Endothelial cell of hepatic sinusoid (primary cell): ENCODE measurements around the gene NFATC1.

ENCODE experiments used
- in situ Hi-C: cut with HindIII; loops from 2 replicates; pipeline ENCODE4 v1.10.0; 2017; ENCODE audit warnings: low sequenced_read_pairs

Gene NFATC1

DNA sequence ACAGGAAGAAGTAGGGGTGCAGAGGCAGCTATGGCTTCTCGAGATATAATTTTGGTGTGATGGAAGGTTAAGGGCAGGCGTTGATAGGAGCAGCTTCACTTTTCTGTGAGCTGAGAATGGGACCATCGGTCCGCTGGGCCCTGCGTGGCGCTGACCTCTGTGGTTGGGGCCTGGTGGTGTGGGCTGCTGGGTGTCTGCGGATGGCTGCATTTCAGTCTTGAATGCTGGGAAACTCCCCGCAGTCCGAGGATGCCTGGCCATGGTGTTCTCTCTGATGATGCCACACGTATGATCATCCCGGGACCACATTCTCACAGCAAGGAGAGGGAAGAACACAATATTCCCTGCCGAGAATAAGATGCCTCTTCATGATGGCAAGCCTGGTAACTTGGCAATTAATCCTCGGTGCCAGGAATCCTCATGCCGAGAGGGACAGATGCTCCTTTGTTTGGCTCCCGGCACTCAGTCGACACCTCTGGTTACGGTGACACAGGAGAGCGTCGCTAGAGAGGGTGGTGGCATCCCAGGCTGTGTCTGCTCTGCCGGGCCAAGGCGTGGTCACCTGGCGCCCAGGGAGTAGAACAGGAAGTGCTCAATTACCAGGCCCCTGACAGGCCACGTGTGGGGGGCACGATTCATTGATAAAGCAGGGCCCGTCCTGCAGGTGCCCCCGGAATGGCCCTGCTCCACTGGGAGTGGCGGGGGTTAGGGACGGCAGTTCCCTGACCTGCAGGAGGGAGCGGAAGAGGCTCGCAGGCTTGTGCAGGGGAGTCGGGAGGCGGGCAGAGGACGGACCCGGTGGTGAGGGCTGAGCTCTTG, 164.5 kb downstream of the NFATC1 start:
- in situ Hi-C loops = no loop called here

DNA sequence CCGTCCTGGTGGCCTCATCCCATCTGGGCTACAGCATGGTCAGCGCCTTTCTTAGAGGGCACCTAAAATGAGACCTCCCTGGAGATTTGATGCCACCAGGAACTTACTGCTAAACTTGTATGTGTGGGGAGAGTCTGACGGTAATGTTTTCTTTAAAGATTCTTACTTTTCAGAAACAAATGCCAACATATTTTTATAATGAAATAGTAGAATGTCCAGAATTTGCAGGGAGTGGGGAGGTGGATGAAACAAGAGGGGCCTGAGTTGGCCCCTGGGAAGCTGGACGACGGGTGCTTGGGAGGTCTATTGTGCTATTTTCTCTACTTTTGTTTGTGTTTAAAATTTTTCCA, 165.1 kb downstream of the NFATC1 start:
- in situ Hi-C loops = no loop called here

DNA sequence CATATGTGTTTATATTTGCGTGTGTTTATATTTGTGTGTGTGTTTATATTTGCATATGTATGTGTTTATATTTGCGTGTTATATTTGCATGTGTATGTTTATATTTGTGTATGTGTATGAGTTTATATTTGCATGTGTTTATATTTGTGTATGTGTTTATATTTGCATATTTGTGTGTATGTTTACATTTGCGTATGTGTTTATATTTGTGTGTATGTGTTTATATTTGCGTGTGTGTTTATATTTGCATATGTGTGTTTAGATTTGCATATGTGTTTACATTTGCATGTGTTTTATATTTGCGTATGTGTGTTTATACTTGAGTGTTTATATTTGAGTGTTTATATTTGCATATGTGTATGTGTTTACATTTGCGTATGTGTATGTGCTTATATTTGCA, 168.2 kb downstream of the NFATC1 start:
- in situ Hi-C loops = no loop called here

GRCh38 chr18:79564441-79564840, 168.7 kb downstream of the NFATC1 start:
- in situ Hi-C loops = no loop called here

GRCh38 chr18:79566771-79567431, 171.2 kb downstream of the NFATC1 start:
- in situ Hi-C loops = loop anchor here (5.0 kb wide), 1 partner anchor 165 kb away; no protein-coding TSS in a partner anchor

DNA sequence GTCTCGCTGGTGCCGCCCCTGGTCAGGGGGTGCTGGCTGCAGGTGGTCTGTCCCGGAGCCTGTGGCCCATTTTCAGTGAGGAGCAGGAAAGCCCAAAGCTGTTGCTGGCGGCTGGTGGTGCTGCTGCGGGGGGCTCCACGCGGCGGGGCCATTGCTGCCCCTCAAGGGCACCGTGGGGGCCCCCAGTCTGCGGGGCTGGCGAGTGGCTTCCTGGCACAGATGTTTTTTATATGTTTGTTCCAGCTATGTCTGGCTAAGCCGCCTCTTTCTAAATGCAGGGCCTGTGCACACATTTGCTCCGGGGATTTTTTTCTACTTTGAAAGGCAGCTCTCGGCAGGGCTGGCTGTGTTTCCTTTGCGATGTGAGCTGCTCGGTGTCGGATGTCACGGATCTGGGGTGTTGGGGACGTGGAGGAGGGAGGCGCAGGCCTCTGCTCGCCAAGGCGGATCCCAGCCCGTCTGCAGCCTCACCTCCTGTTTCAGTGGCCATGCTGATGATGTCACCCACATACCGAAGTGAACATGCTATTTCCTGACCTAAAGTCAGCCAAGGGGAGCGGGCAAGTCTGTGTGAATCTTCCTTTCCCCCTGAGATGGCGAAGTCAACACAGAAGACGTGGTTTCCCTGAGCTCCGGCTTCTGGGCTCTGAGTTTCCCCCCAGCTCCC, 171.9 kb downstream of the NFATC1 start:
- in situ Hi-C loops = loop anchor here (5.0 kb wide), 1 partner anchor 165 kb away; no protein-coding TSS in a partner anchor

DNA sequence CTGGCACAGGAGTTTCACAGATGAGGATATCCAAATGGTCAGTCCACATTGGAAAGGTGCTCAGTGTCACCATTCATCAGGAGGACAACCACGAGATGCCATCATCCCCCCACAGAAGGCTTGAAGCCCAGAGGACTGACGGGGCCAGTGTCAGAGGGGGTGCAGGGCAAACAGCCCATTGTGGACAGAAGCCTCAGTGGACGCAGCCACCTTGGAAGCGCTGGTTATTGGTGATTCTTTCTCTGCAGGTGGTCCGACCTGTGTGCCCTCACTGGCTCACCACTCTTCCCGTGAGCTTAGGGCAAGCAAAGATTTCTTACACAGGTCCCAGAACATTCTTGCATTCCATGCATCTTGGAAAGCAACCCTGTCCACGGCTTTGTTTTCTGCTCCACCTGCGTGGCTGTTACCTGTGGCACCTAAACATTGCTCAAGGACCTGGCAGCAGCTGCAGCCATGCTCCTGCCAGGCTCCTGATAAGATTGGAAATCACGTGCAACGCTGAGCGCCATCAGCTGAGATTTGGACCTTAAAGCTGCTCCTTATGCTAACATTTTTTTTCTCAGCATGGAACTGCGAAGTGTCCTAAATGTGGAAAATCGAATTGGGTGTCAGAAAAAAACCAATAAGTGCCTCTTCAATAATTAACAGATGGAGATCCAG, 172.9 kb downstream of the NFATC1 start:
- in situ Hi-C loops = loop anchor here (5.0 kb wide), 1 partner anchor 166 kb away; no protein-coding TSS in a partner anchor

DNA sequence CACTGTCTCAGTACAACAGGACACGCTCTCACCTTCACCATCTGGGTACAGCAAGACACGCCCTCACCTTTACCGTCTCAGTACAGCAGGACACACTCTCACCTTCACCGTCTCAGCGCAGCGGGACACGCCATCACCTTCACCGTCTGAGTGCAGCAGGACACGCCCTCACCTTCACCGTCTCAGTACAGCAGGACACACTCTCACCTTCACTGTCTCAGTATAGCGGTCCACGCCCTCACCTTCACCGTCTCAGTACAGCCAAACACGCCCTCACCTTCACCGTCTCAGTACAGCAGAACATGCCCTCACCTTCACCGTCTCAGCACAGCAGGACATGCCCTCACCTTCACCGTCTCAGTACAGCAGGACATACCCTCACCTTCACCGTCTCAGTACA, 174.0 kb downstream of the NFATC1 start:
- in situ Hi-C loops = loop anchor here (5.0 kb wide), 1 partner anchor 167 kb away; no protein-coding TSS in a partner anchor

- in situ Hi-C loops = no loop called here
These were observed 174.8 kb downstream of the NFATC1 start for GRCh38 chr18:79570266-79571201.

- in situ Hi-C loops = no loop called here
These were observed 175.7 kb downstream of the NFATC1 start for GRCh38 chr18:79571211-79572092.

DNA sequence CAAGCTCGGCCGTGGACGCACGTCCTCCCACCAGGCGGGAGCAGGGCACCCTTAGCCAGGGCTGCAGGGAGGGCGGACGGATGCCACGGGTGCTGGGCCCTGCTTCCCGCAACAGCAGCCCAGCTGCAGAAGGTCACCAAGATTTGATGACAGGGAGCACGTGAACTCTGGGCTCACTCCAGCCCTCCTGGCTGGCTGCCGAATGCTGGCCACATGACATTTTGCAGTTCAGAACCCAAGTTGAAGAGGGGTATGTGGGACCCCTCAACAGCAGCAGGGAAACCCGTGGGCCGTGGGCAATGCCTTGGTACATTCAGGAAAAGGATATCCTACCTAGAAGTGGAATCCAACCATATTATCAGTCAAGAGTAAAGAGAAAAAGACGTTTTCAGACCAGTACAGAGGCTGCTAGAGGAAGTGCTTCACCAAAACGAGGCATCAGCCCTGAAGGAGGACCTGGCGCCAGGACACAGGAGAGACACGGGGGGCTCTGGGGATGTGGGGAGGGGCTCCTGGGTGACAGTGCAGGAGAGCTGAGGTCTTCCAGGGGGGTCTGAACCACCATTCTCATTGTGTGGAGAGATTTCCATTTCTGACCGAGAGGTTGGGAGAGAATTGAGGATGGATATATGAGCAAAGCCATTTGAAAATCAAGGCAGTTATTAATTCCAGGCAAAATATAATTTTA, 176.5 kb downstream of the NFATC1 start:
- in situ Hi-C loops = no loop called here

DNA sequence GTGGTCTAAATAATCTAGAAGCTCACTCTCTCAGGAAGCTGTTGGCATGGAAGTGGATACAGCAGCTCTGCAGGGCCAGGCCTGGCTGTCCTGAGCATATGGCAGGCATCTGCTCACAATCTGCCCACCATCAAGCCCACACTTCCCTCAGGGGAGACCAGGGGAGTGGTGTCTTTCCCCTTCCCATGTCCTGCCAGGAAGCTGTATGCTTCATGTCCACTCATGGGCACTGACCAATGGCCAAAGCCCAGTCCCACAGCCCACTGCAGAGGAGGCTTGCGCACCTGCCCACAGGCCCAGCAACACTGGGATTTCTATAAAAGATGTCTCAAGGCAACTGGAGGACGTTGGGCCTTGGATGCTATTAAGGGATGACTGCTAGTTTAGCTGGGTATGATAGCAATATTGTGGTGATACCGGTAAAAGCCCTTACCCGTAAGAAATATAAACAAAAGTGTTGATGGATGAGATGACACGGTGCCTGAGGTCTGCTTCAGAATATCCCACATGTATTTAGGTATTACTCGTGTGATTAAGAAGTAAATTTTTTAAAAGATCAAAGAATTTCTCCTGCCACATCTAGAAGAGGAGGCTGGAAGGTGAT, 177.2 kb downstream of the NFATC1 start:
- in situ Hi-C loops = no loop called here

- in situ Hi-C loops = no loop called here
These were observed 178.3 kb downstream of the NFATC1 start for GRCh38 chr18:79573921-79574491.

DNA sequence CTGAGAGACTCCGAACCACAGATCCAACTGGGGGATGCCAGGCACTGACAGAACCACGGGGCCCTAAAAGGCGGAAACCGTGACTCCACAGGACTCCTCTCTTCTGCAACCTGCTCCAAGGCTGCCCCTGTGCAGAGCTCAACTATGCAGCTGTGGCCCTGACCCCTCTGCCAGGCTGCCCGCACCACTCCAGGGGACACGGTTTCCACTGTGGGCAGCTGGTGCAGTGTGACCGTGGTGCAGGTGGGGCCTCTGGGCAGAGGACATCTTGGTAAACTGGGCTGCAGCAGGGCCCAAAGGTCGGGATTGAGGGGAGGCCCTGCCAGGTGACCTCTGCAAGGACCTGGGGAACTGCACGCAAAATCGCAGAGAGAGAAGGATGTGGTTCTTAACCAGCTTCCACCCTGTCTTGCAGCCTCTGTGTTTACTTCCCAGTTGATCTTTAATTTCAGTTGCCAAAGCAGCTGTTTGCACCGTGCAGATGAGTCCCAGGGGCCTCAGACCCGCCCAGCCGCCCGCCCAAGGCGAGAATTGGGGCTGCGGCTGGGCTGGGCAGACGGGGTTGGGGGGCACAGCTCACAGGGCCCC, 179.3 kb downstream of the NFATC1 start:
- in situ Hi-C loops = no loop called here

DNA sequence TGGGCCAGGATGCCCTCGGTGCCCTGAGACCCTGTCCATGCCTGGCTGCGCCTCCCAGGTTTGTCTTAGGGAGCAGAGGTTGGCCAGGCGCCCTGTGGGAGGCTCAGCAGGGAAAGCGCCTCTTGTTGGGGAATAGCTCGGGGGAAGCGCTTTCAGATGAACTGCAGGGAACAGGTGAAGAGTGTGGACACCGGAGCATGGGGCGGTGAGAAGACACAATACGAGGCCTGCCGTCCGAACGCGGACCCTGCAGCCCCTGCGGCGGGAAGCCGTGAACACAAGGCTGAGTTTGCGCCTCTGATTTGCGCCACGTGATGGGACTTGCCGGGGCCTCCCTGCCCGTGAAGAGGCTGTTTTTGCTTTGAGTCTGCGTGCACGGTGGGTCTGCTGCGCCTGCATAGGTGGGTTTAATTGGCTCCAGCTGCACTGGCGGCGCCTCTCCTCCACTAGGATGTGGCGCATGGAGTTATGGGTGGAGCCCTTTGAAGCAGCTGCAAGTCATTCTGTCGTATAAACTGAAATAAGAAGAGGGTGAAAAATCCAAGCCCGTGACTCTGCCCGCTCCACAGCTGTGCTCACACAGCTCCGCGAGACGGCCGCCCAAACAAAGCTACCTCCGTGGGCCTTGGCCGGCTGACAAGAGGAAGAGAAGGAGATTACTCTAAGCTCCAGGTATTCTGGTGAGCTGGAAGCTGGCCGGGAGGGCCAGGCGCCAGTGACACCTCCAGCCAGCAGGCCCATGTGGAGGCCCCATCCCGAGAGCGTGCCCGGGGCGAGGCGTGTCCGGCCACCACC, 180.4 kb downstream of the NFATC1 start:
- in situ Hi-C loops = no loop called here

GRCh38 chr18:79576686-79577351, 181.1 kb downstream of the NFATC1 start:
- in situ Hi-C loops = no loop called here
